Smooth muscle cell (in vitro differentiated cells): Measurements from ENCODE around the gene BRIP1. TPM values are rescaled to one million over a fixed set of nuclear protein-coding genes. Genes with fewer than 3 reads are reported as not detected.
"Not testable (repeated sequence)": the region's sequence is repeated elsewhere in the genome, so short reads cannot be mapped to it uniquely, and the experiment has no call there.

Experiments used
- DNase-seq: peaks from one replicate; lab custom pipeline; 2025; ENCODE audit not compliant: unreplicated experiment; lab: John Stamatoyannopoulos, UW
- H2AFZ ChIP-seq: fragments of 200-600 bp; sonication (generic); 2 replicates; pipeline ENCODE4 v1.6.0; 2016; ENCODE audit warnings: antibody characterized with exemption, low read depth, mild to moderate bottlenecking
- H3F3A ChIP-seq: fragments of 200-600 bp; sonication (generic); 2 replicates; pipeline ENCODE4 v1.6.0; 2017; ENCODE audit warnings: antibody characterized with exemption, low read depth
- H3K27ac ChIP-seq: fragments of 200-600 bp; sonication (generic); 2 replicates; pipeline ENCODE4 v1.5.1; 2016; ENCODE audit warnings: low read depth, mild to moderate bottlenecking
- H3K27me3 ChIP-seq: fragments of 200-600 bp; sonication (generic); 2 replicates; pipeline ENCODE4 v1.6.1; 2016; ENCODE audit warnings: low read depth, mild to moderate bottlenecking
- H3K36me3 ChIP-seq: fragments of 200-600 bp; sonication (generic); 2 replicates; pipeline ENCODE4 v1.5.1; 2016; ENCODE audit warnings: low read depth
- H3K4me1 ChIP-seq: fragments of 200-600 bp; sonication (generic); 2 replicates; pipeline ENCODE4 v1.5.1; 2016; ENCODE audit warnings: low read depth
- H3K4me2 ChIP-seq: fragments of 200-600 bp; sonication (generic); 2 replicates; pipeline ENCODE4 v1.6.0; 2016; ENCODE audit warnings: mild to moderate bottlenecking
- H3K4me3 ChIP-seq: fragments of 200-600 bp; sonication (generic); 2 replicates; pipeline ENCODE4 v1.5.1; 2016; ENCODE audit warnings: mild to moderate bottlenecking
- H3K79me2 ChIP-seq: fragments of 200-600 bp; sonication (generic); 2 replicates; pipeline ENCODE4 v1.6.0; 2016; ENCODE audit warnings: low read depth, mild to moderate bottlenecking
- H3K9ac ChIP-seq: fragments of 200-600 bp; sonication (generic); 2 replicates; pipeline ENCODE4 v1.6.0; 2016; ENCODE audit warnings: low read depth
- H3K9me3 ChIP-seq: fragments of 200-600 bp; sonication (generic); replicated peaks from 2 replicates; pipeline ENCODE4 v1.5.1; 2016; ENCODE audit warnings: low read depth
- H4K20me1 ChIP-seq: fragments of 200-600 bp; sonication (generic); 2 replicates; pipeline ENCODE4 v1.6.0; 2016; ENCODE audit warnings: low read depth
- CTCF ChIP-seq: fragments of 200-600 bp; sonication (generic); IDR thresholded peaks from 2 replicates; pipeline ENCODE4 v1.5.1; 2017; ENCODE audit warnings: borderline replicate concordance, mild to moderate bottlenecking, antibody characterized with exemption; ENCODE audit not compliant: insufficient read depth, poor library complexity, severe bottlenecking
- WGBS: methylation state at CpG from one replicate; pipeline ENCODE4 v1.1.7; 2016; ENCODE audit warnings: low lambda C conversion rate; 5-methylcytosine and 5-hydroxymethylcytosine counted together
- polyA plus RNA-seq: library from polyadenylated mRNA; unstranded; fragments of >200 nt; fragmentation: Nextera tagmentation; extraction: Ambion mirVana; gene quantifications from 2 replicates; pipeline ENCODE4 v1.2.1, GENCODE V29; 2016
- total RNA-seq: library from RNA; depleted of rRNA; stranded (reverse); fragments of >200 nt; gene quantifications from 2 replicates; pipeline ENCODE4 v1.2.3, GENCODE V29; 2014

Gene BRIP1
- total and polyA plus RNA-seq, 2 experiments from 2014 or later = 0.71 to 9.1 TPM

GRCh38 chr17:61672140-61672539 is 191.2 kb downstream of the BRIP1 start:
- Histone ChIP-seq H3K27ac (no peak overlapping the region), H3K36me3 (no peaks in the 10 kb centered on the region), H3K9me3 (no peaks in the 10 kb centered on the region), H3K27me3 (no peaks in the 10 kb centered on the region), H4K20me1 (no peaks in the 10 kb centered on the region), H3K79me2 (no peaks in the 10 kb centered on the region), H3K4me2 (no peak overlapping the region), H3K9ac (no peak overlapping the region), H3F3A (no peaks in the 10 kb centered on the region), H3K4me3 (no peak overlapping the region), H2AFZ (no peak overlapping the region), H3K4me1 (no peaks in the 10 kb centered on the region)
- TF ChIP-seq CTCF = no peak
- DNase-seq = no peak
- WGBS = 54% methylated on average over 1 of the region's 1 CpG

GRCh38 chr17:61670691-61671090 is 192.6 kb downstream of the BRIP1 start:
- Histone ChIP-seq H3K4me1 (no peaks in the 10 kb centered on the region), H2AFZ (no peak overlapping the region), H3K27me3 (no peaks in the 10 kb centered on the region), H3F3A (no peaks in the 10 kb centered on the region), H3K9me3 (no peaks in the 10 kb centered on the region), H3K9ac (no peak overlapping the region), H3K36me3 (no peaks in the 10 kb centered on the region), H4K20me1 (no peaks in the 10 kb centered on the region), H3K27ac (no peak overlapping the region), H3K79me2 (no peaks in the 10 kb centered on the region), H3K4me2 (no peak overlapping the region), H3K4me3 (no peak overlapping the region)
- DNase-seq = no peak
- 92% methylated on average over 2 of the region's 2 CpGs for WGBS
- TF ChIP-seq CTCF = no peak

- no peaks in the 10 kb centered on the region for H3K36me3 ChIP-seq
- no peak overlapping the region for H3K4me2 ChIP-seq
- no peak for DNase-seq
- H3K27ac ChIP-seq = no peak overlapping the region
- H4K20me1 ChIP-seq = no peaks in the 10 kb centered on the region
- H3K9ac ChIP-seq = no peak overlapping the region
- no peak overlapping the region for H3K4me3 ChIP-seq
- no peaks in the 10 kb centered on the region for H3K4me1 ChIP-seq
- no peaks in the 10 kb centered on the region for H3K79me2 ChIP-seq
- no peak overlapping the region for H2AFZ ChIP-seq
- no peaks in the 10 kb centered on the region for H3K27me3 ChIP-seq
- no peaks in the 10 kb centered on the region for H3F3A ChIP-seq
- TF ChIP-seq CTCF = no peak
- H3K9me3 ChIP-seq = no peaks in the 10 kb centered on the region
These were observed 193.8 kb downstream of the BRIP1 start for GRCh38 chr17:61669522-61669921.

- Histone ChIP-seq H4K20me1 (no peaks in the 10 kb centered on the region), H3K4me2 (no peak overlapping the region), H3K79me2 (no peaks in the 10 kb centered on the region), H2AFZ (no peak overlapping the region), H3K9me3 (no peaks in the 10 kb centered on the region), H3K27ac (no peak overlapping the region), H3K27me3 (no peaks in the 10 kb centered on the region), H3K9ac (no peak overlapping the region), H3F3A (no peaks in the 10 kb centered on the region), H3K36me3 (no peaks in the 10 kb centered on the region), H3K4me3 (no peak overlapping the region), H3K4me1 (no peaks in the 10 kb centered on the region)
- 84% methylated on average over 3 of the region's 3 CpGs for WGBS
- TF ChIP-seq CTCF = no peak
- DNase-seq = no peak
These were observed 194.8 kb downstream of the BRIP1 start for GRCh38 chr17:61668486-61668885.

GRCh38 chr17:61666406-61667088 is 196.8 kb downstream of the BRIP1 start:
- H4K20me1 ChIP-seq, H3K9me3 ChIP-seq, H3K9ac ChIP-seq, H3K4me3 ChIP-seq, H3K27me3 ChIP-seq, H3K4me2 ChIP-seq, H3K79me2 ChIP-seq, H3K36me3 ChIP-seq, H3K27ac ChIP-seq, H3K4me1 ChIP-seq, H2AFZ ChIP-seq, H3F3A ChIP-seq, DNase-seq: not testable (repeated sequence)
- 86% methylated on average over 5 of the region's 5 CpGs for WGBS
